H54 (cell line): ENCODE data around the gene WDR7.

Experiments
- DNase-seq: peaks from one replicate; pipeline ENCODE4 v3.0.0; 2011; ENCODE audit warnings: low spot score, mixed read lengths; ENCODE audit not compliant: insufficient read length
- FAIRE-seq: peaks from 3 replicates; lab custom pipeline; 2011; peaks lifted over from hg19 to GRCh38; lab: Jason Lieb, UNC
- POLR2A ChIP-seq: IDR thresholded peaks from 2 replicates; pipeline ENCODE4 v1.6.1; 2011; ENCODE audit warnings: low read depth, mild to moderate bottlenecking, low read length

Gene WDR7

GRCh38 chr18:56889621-56890020 lies 238.5 kb downstream of the WDR7 start:
- FAIRE-seq (no peak), DNase-seq (no peak)
- no peak for TF ChIP-seq POLR2A

- FAIRE-seq: peak; percentile 96
- TF ChIP-seq POLR2A: no peak
- peak; percentile 14 for DNase-seq
These were observed 239.5 kb downstream of the WDR7 start for GRCh38 chr18:56890632-56891031.

GRCh38 chr18:56891116-56891515 lies 240.0 kb downstream of the WDR7 start:
- no peak for FAIRE-seq

GRCh38 chr18:56891870-56892269 lies 240.7 kb downstream of the WDR7 start:
- DNase-seq (no peak), FAIRE-seq (no peak)
- TF ChIP-seq POLR2A: no peak

More at GRCh38 chr18:56891116-56891515, 240.0 kb downstream of the WDR7 start:
- no peak for DNase-seq
- TF ChIP-seq POLR2A: no peak

GRCh38 chr18:56897122-56897521 lies 246.0 kb downstream of the WDR7 start:
- DNase-seq: no peak
- FAIRE-seq: no peak
- no peak for TF ChIP-seq POLR2A

GRCh38 chr18:56899660-56900059 lies 248.5 kb downstream of the WDR7 start:
- FAIRE-seq: no peak
- no peak for TF ChIP-seq POLR2A
- no peak for DNase-seq

GRCh38 chr18:56900195-56901094 lies 249.3 kb downstream of the WDR7 start:
- FAIRE-seq: no peak
- no peak for DNase-seq
- TF ChIP-seq POLR2A: no peak

GRCh38 chr18:56901919-56902318 lies 250.8 kb downstream of the WDR7 start:
- TF ChIP-seq POLR2A: no peak
- DNase-seq (no peak), FAIRE-seq (no peak)

GRCh38 chr18:56902653-56903052 lies 251.5 kb downstream of the WDR7 start:
- no peak for FAIRE-seq

GRCh38 chr18:56903686-56904085 lies 252.5 kb downstream of the WDR7 start:
- FAIRE-seq (no peak), DNase-seq (no peak)
- TF ChIP-seq POLR2A: no peak

More at GRCh38 chr18:56902653-56903052, 251.5 kb downstream of the WDR7 start:
- no peak for DNase-seq
- no peak for TF ChIP-seq POLR2A

GRCh38 chr18:56907771-56908170 lies 256.6 kb downstream of the WDR7 start:
- no peak for FAIRE-seq
- TF ChIP-seq POLR2A: no peak
- DNase-seq: no peak

- FAIRE-seq (no peak), DNase-seq (no peak)
- no peak for TF ChIP-seq POLR2A
These were observed 259.1 kb downstream of the WDR7 start for GRCh38 chr18:56910237-56910636.

- TF ChIP-seq POLR2A: no peak
- DNase-seq (no peak), FAIRE-seq (no peak)
These were observed 259.8 kb downstream of the WDR7 start for GRCh38 chr18:56910967-56911366.

- TF ChIP-seq POLR2A: no peak
- DNase-seq (no peak), FAIRE-seq (no peak)
These were observed 262.8 kb downstream of the WDR7 start for GRCh38 chr18:56913941-56914340.

GRCh38 chr18:56919190-56919589 lies 268.0 kb downstream of the WDR7 start:
- FAIRE-seq: no peak
- no peak for DNase-seq
- no peak for TF ChIP-seq POLR2A
